ENCODE data around the gene TMED4. TPM values are rescaled to one million over a fixed set of nuclear protein-coding genes. Genes with fewer than 3 reads are reported as not detected.
"Not testable (repeated sequence)": the region's sequence is repeated elsewhere in the genome, so short reads cannot be mapped to it uniquely, and the experiment has no call there.

Gene TMED4
- total RNA-seq, 3 donors from 2014 or later = 76.7 to 93.3 (median 84.9) TPM

- no peaks in the 10 kb centered on the region for H3K9me3 ChIP-seq
- no peak for TF ChIP-seq CTCF (IDR thresholded peaks at IDR 0.05)
Observed at GRCh38 chr7:44557485-44557884, 24.5 kb downstream of the TMED4 start.

DNA sequence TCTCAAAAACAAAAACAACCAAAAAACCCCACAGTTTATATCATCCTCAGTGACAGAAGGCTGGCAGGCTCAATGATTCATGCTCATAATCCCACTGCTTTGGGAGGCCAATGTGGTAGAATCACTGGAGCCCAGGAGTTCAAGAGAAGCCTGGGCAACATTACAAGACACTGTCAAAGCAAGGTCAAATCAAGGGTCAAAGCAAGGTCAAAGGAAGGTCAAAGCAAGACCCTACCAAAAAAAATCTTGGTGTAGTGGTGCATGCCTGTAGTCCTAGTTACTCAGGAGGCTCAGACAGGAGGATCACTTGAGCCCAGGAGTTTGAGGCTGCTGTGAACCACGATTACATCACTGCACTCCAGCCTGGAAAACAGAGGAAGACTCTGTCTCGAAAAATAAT, 26.7 kb downstream of the TMED4 start:
- TF ChIP-seq CTCF (IDR thresholded peaks at IDR 0.05) = no peak
- H3K4me3 ChIP-seq = no peak overlapping the region
- ATAC-seq (no peak), DNase-seq (no peak)
- no peaks in the 10 kb centered on the region for H3K9me3 ChIP-seq
- no peaks in the 10 kb centered on the region for H3K4me1 ChIP-seq (ENCODE audit: low read depth)
- intact Hi-C loops (cut with DNase I, micrococcal nuclease) = no loop called here
- no peaks in the 10 kb centered on the region for H3K36me3 ChIP-seq (ENCODE audit: low read depth)

More at GRCh38 chr7:44557485-44557884, 24.5 kb downstream of the TMED4 start:
- ATAC-seq (no peak), DNase-seq (no peak)
- Histone ChIP-seq H3K4me1 (ENCODE audit: low read depth) (peaks cover 10% of the 10 kb centered on the region), H3K4me3 (no peak overlapping the region), H3K36me3 (ENCODE audit: low read depth) (no peaks in the 10 kb centered on the region)
- intact Hi-C loops (cut with DNase I, micrococcal nuclease) = no loop called here

- H3K4me3 ChIP-seq; H3K9me3 ChIP-seq; DNase-seq; H3K36me3 ChIP-seq (ENCODE audit: low read depth); intact Hi-C loops (cut with DNase I, micrococcal nuclease); H3K4me1 ChIP-seq (ENCODE audit: low read depth); ATAC-seq: not testable (repeated sequence)
Observed at GRCh38 chr7:44552473-44553005, 29.5 kb downstream of the TMED4 start.

DNA sequence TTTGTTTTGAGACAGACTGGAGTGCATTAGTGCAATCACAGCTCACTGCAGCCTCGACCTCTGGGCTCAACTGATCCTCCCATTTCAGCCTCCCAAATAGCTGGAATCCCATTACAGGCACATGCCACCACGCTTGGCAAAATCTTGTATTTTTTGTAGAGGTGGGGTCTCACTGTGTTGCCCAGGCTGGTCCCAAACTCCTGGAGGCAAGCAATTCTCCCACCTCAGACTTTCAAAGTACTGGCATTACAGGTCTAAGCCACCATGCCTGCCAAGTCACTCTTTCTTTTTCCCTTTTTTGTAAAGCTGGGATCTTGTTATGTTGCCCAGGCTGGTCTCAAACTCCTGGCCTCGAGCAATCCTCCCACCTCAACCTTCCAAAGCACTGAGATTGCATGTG, 32.6 kb downstream of the TMED4 start:
- intact Hi-C loops (cut with DNase I, micrococcal nuclease) = no loop called here
- no peak for DNase-seq
- Histone ChIP-seq H3K4me1 (ENCODE audit: low read depth) (no peaks in the 10 kb centered on the region), H3K36me3 (ENCODE audit: low read depth) (no peaks in the 10 kb centered on the region), H3K9me3 (no peaks in the 10 kb centered on the region), H3K4me3 (no peak overlapping the region)
- no peak for TF ChIP-seq CTCF (IDR thresholded peaks at IDR 0.05)
- ATAC-seq = no peak

GRCh38 chr7:44548893-44549292, 33.1 kb downstream of the TMED4 start:
- DNase-seq = no peak
- H3K36me3 ChIP-seq (ENCODE audit: low read depth) = no peaks in the 10 kb centered on the region

More at GRCh38 chr7:44548893-44549292, 33.1 kb downstream of the TMED4 start:
- intact Hi-C loops (cut with DNase I, micrococcal nuclease) = no loop called here
- TF ChIP-seq CTCF (IDR thresholded peaks at IDR 0.05) = no peak
- no peaks in the 10 kb centered on the region for H3K9me3 ChIP-seq
- no peak for ATAC-seq
- no peaks in the 10 kb centered on the region for H3K4me1 ChIP-seq (ENCODE audit: low read depth)
- no peak overlapping the region for H3K4me3 ChIP-seq

Measured in mucosa of descending colon (tissue), 3 donors.